Liver (tissue), 9 donors: ENCODE results near the gene LSAMP. TPM values are rescaled to one million over a fixed set of nuclear protein-coding genes. Genes with fewer than 3 reads are reported as not detected.

Experiments used
- DNase-seq: peaks from one replicate; pipeline ENCODE4 v3.0.0-alpha.2; 2017; ENCODE audit warnings: low spot score
- H3K27ac ChIP-seq, 2 donors: one replicate each; pipeline ENCODE4 v1.7.0; 2013; ENCODE audit warnings: inconsistent platforms in 2 of 2, low read length in 2 of 2, control low read depth in 1 of 2, low read depth in 1 of 2, mild to moderate bottlenecking in 1 of 2
- H3K27me3 ChIP-seq, 4 donors: one replicate each; pipeline versions ENCODE4 v1.6.1 to v1.7.0; 2013; ENCODE audit warnings: low read length in 3 of 4, inconsistent platforms in 1 of 4, mild to moderate bottlenecking in 1 of 4, moderate library complexity in 1 of 4; ENCODE audit not compliant: control insufficient read depth in 4 of 4, insufficient read depth in 4 of 4
- H3K36me3 ChIP-seq, 4 donors: one replicate each; pipeline versions ENCODE4 v1.6.1 to v1.7.0; 2013; ENCODE audit warnings: low read length in 3 of 4, mild to moderate bottlenecking in 3 of 4, low read depth in 1 of 4, moderate library complexity in 1 of 4; ENCODE audit not compliant: control insufficient read depth in 4 of 4, insufficient read depth in 3 of 4
- H3K4me1 ChIP-seq, 4 donors: one replicate each; pipeline versions ENCODE4 v1.6.1 to v1.7.0; 2013; ENCODE audit warnings: low read length in 3 of 4, mild to moderate bottlenecking in 3 of 4, moderate library complexity in 1 of 4; ENCODE audit not compliant: control insufficient read depth in 4 of 4, insufficient read depth in 4 of 4
- H3K4me3 ChIP-seq, 3 donors: one replicate each; pipeline versions ENCODE4 v1.6.1 to v1.7.0; 2013; ENCODE audit warnings: low read length in 3 of 3, control low read depth in 1 of 3, low read depth in 1 of 3, mild to moderate bottlenecking in 1 of 3
- H3K9ac ChIP-seq, 2 donors: one replicate each; pipeline ENCODE4 v1.7.0; 2013; ENCODE audit warnings: low read length in 2 of 2, mild to moderate bottlenecking in 2 of 2, moderate library complexity in 2 of 2, control low read depth in 1 of 2, low read depth in 1 of 2
- H3K9me3 ChIP-seq, 4 donors: one replicate each; pipeline versions ENCODE4 v1.6.1 to v1.7.0; 2013; ENCODE audit warnings: low read length in 3 of 4; ENCODE audit not compliant: control insufficient read depth in 4 of 4
- ATF3 ChIP-seq: IDR thresholded peaks from 2 replicates; pipeline ENCODE4 v1.6.1; 2016; ENCODE audit warnings: antibody characterized with exemption
- CTCF ChIP-seq: fragments of 150-350 bp; IDR thresholded peaks from 2 replicates; pipeline ENCODE4 v1.5.1; 2017; ENCODE audit warnings: improper control_type of control experiment, low read depth, low read length; ENCODE audit not compliant: missing input control
- EGR1 ChIP-seq, 2 donors: IDR thresholded peaks; 2 replicates each; pipeline ENCODE4 v1.6.1; 2016 to 2018; ENCODE audit warnings: antibody characterized with exemption in 2 of 2, low read depth in 2 of 2
- FOXA1 ChIP-seq: IDR thresholded peaks from 2 replicates; pipeline ENCODE4 v1.6.1; 2016; ENCODE audit warnings: antibody characterized with exemption
- FOXA2 ChIP-seq: IDR thresholded peaks from 2 replicates; pipeline ENCODE4 v1.6.1; 2016; ENCODE audit warnings: antibody characterized with exemption
- GABPA ChIP-seq, 2 donors: IDR thresholded peaks in 1 of 2; conservative IDR thresholded peaks in 1 of 2; 2 replicates each; pipeline ENCODE4 v1.6.1; 2016; ENCODE audit warnings: antibody characterized with exemption in 2 of 2, mild to moderate bottlenecking in 1 of 2, moderate library complexity in 1 of 2
- HNF4A ChIP-seq, 2 donors: conservative IDR thresholded peaks; 2 replicates each; pipeline ENCODE4 v1.6.1; 2016; ENCODE audit warnings: antibody characterized with exemption in 2 of 2, mild to moderate bottlenecking in 2 of 2
- HNF4G ChIP-seq: IDR thresholded peaks from 2 replicates; pipeline ENCODE4 v1.6.1; 2016; ENCODE audit warnings: antibody characterized with exemption
- JUND ChIP-seq, 2 donors: IDR thresholded peaks; 2 replicates each; pipeline ENCODE4 v1.6.1; 2016; ENCODE audit warnings: antibody characterized with exemption in 2 of 2
- MAX ChIP-seq: IDR thresholded peaks from 2 replicates; pipeline ENCODE4 v1.6.1; 2016; ENCODE audit warnings: antibody characterized with exemption
- NR2F2 ChIP-seq: IDR thresholded peaks from 2 replicates; pipeline ENCODE4 v1.6.1; 2016; ENCODE audit warnings: antibody characterized with exemption
- RAD21 ChIP-seq, 2 donors: IDR thresholded peaks; 2 replicates each; pipeline ENCODE4 v1.6.1; 2016; ENCODE audit warnings: antibody characterized with exemption in 2 of 2, mild to moderate bottlenecking in 2 of 2
- REST ChIP-seq: IDR thresholded peaks from 2 replicates; pipeline ENCODE4 v1.6.1; 2016; ENCODE audit warnings: antibody characterized with exemption, mild to moderate bottlenecking
- RXRA ChIP-seq, 2 donors: IDR thresholded peaks; 2 replicates each; pipeline ENCODE4 v1.6.1; 2017 to 2018; ENCODE audit warnings: antibody characterized with exemption in 2 of 2, mild to moderate bottlenecking in 1 of 2
- TAF1 ChIP-seq: conservative IDR thresholded peaks from 2 replicates; pipeline ENCODE4 v1.6.1; 2016; ENCODE audit warnings: antibody characterized with exemption, mild to moderate bottlenecking
- YY1 ChIP-seq: IDR thresholded peaks from 2 replicates; pipeline ENCODE4 v1.6.1; 2016; ENCODE audit warnings: antibody characterized with exemption, mild to moderate bottlenecking
- ZBTB33 ChIP-seq: IDR thresholded peaks from 2 replicates; pipeline ENCODE4 v1.6.1; 2016; ENCODE audit warnings: antibody characterized with exemption
- WGBS: extraction: QIAGEN DNeasy Blood & Tissue Kit; methylation state at CpG from one replicate; pipeline ENCODE4 v1.1.7; 2013; 5-methylcytosine and 5-hydroxymethylcytosine counted together
- polyA plus RNA-seq, 2 donors: library from polyadenylated mRNA; stranded (reverse) in 1 of 2; unstranded in 1 of 2; fragments of 200-250 nt in 1 of 2; fragments of >200 nt in 1 of 2; fragmentation: Nextera tagmentation in 1 of 2; extraction: Ambion mirVana in 1 of 2; gene quantifications; one replicate each; pipeline versions ENCODE4 v1.2.1 to v1.2.3, GENCODE V29; 2013 to 2015
- total RNA-seq, 2 donors: library from RNA; depleted of rRNA; stranded (reverse); fragments of >200 nt; gene quantifications; one replicate each; pipeline ENCODE4 v1.2.3, GENCODE V29; 2014
- donor health status: healthy.
- donor health status: healthy.
- donor health status: healthy.
- donor health status: healthy.
- donor health status: healthy.

Gene LSAMP
- total and polyA plus RNA-seq, 4 donors: 0.01 to 0.17 (median 0.06) TPM

- WGBS: 70% methylated on average over 1 of the region's 1 CpG
- no peak for TF ChIP-seq CTCF
- TF ChIP-seq HNF4A (conservative IDR thresholded peaks at IDR 0.05): no peak
- TF ChIP-seq ATF3: no peak
- no peak for TF ChIP-seq HNF4G
- no peak for TF ChIP-seq JUND (IDR thresholded peaks at IDR 0.05)
- no peak for TF ChIP-seq RAD21 (IDR thresholded peaks at IDR 0.05)
- no peak for TF ChIP-seq YY1
- TF ChIP-seq GABPA (IDR thresholded peaks at IDR 0.05 in 1 of 2, conservative IDR thresholded peaks at IDR 0.05 in 1 of 2): no peak
- TF ChIP-seq RXRA (IDR thresholded peaks at IDR 0.05): no peak
- TF ChIP-seq REST: no peak
- TF ChIP-seq ZBTB33: no peak
- no peak for TF ChIP-seq FOXA1
- TF ChIP-seq TAF1: no peak
- TF ChIP-seq FOXA2: no peak
- TF ChIP-seq MAX: no peak
- no peak for TF ChIP-seq NR2F2
- no peak overlapping the region for H3K4me3 ChIP-seq
- DNase-seq: no peak
- H3K9me3 ChIP-seq: peaks cover 0 to 2% (median 0%) of the 10 kb centered on the region in 4 donors
- no peaks in the 10 kb centered on the region for H3K4me1 ChIP-seq
- H3K27ac ChIP-seq: no peak overlapping the region
- H3K36me3 ChIP-seq: no peaks in the 10 kb centered on the region
- no peaks in the 10 kb centered on the region for H3K27me3 ChIP-seq
- no peak overlapping the region for H3K9ac ChIP-seq
Observed at GRCh38 chr3:115915061-115915460, 530.2 kb downstream of the LSAMP start.

GRCh38 chr3:115913069-115913686 lies 532.1 kb downstream of the LSAMP start:
- H3K9ac ChIP-seq: no peak overlapping the region
- H3K4me1 ChIP-seq: no peaks in the 10 kb centered on the region
- H3K36me3 ChIP-seq: no peaks in the 10 kb centered on the region
- TF ChIP-seq TAF1 (no peak), FOXA1 (no peak), NR2F2 (no peak), CTCF (no peak), YY1 (no peak), RAD21 (IDR thresholded peaks at IDR 0.05) (no peak), EGR1 (IDR thresholded peaks at IDR 0.05; ENCODE audit: low read depth in 2 of 2) (no peak), FOXA2 (no peak), HNF4G (no peak)
- WGBS: 66% methylated on average over 4 of the region's 4 CpGs
- H3K9me3 ChIP-seq: no peaks in the 10 kb centered on the region
- H3K27me3 ChIP-seq: no peaks in the 10 kb centered on the region
- H3K4me3 ChIP-seq: no peak overlapping the region
- no peak for DNase-seq
- H3K27ac ChIP-seq: no peak overlapping the region
